Activated CD4-positive, CD25-positive, alpha-beta regulatory T cell treated with anti-CD3 and anti-CD28 coated beads, Interleukin-2, amount 50 U/mL, for 16 hours (primary cell): ENCODE results near the gene ARHGDIA.
A peak's percentile ranks its signal among the peaks of the same experiment; 100 is the strongest.

Source experiments
- DNase-seq: peaks from one replicate; pipeline ENCODE4 v3.0.0-alpha.2; 2020; ENCODE audit warnings: low read depth, low spot score

The ARHGDIA gene

DNA sequence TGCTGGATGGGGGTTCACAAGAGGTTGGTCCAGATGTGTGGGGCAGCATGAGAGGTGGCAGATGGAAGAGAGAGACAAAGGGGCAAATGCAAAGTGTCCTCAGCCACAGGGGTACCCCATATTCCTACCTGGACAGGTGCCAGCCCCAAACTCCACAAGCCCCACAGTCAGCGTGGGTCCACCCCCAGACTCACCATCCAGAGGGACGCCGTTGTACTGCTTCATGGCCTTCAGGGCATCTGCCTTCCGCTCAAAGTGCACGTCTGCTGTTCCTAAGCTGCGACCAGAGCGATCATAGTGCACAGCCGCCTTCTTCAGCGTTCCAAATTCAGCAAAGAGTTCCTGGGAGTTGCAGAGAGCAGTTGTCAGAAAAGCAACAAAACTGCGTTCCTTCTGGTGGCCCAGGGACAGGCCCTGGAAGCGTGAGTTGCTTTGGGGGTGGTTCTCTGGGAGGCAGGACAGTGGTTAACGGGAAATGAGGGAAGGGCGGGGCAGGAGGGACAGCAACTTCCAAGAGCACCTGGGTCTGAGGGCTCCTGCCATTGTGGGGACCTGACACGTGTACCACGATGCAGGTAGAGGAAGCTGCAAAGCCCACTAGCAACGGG, 18.0 kb upstream of the ARHGDIA start:
- DNase-seq, result no peak

- no peak for DNase-seq
Measured at GRCh38 chr17:81888105-81888987, 17.2 kb upstream of the ARHGDIA start.

DNA sequence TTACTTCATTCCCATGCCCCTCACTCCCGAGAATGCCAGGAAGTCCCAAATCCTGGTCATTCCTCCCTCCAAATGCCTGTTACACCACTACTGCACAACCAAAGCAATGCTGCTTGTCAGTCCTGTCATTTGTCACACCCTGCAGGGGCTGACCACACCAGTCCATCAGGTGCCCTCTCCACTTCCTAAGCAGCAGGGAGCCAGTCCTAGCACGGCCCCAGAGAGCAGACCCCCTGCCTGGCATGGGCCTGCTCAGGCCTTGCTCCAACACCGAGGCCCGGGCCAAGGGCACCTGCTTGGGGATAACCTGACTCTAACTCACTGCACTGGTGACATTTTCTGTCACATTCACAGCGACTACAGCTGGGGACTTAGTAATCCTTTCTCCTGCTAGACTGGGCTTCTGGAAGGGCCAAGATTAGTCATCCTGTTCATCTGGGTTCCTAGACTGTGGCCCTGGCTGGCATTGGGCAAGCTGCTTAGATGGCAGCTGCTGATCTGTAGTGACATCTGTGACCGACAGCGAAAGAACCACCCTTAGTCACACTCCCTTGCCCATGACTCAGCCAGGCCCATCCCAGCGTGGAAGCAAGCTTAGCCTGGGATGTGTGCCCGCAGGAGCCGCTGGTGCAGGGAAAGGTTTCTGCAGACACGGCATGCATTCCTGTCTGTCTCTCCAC, 14.9 kb upstream of the ARHGDIA start:
- no peak for DNase-seq

GRCh38 chr17:81885454-81885853, 14.3 kb upstream of the ARHGDIA start:
- DNase-seq, result no peak

DNA sequence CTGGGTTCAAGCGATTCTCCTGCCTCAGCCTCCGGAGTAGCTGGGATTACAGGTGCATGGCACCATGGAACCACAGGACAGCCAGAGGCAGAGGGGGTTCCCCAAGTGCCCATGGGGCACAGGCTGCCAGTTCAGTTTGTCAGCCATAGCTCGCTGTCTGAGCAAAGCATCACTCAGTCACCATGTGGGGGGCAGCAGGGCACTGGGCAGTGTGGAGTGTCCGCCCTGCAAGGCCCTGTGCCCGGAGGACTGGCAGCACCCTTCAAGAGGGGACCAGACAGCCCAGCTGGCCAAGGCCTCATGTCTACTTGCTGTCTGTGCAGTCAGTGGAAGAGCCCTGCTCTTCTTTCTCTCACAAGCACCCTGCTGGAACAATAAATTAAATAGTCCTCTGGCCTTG, 13.8 kb upstream of the ARHGDIA start:
- no peak for DNase-seq

DNA sequence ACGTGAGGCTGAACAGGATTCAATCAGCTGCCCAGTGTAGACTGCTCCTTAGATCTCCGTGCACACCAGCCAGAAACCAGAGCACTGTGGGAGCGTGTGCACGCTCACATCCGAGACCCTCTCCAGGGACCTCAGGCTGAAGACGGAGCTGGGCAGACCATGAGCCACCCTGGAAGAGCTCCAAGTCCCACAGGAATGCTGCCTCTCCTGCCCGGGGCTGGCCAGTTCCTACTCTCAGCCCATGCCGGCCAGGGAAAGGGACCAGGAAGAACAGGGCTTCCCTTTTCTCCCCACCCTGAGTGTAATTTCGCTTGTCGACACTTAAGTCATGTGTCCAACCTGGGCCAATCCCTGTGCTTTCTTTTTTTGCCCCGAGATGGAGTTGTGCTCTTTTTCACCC, 13.4 kb upstream of the ARHGDIA start:
- DNase-seq, result no peak

GRCh38 chr17:81879121-81879520, 8.0 kb upstream of the ARHGDIA start:
- DNase-seq, result no peak

DNA sequence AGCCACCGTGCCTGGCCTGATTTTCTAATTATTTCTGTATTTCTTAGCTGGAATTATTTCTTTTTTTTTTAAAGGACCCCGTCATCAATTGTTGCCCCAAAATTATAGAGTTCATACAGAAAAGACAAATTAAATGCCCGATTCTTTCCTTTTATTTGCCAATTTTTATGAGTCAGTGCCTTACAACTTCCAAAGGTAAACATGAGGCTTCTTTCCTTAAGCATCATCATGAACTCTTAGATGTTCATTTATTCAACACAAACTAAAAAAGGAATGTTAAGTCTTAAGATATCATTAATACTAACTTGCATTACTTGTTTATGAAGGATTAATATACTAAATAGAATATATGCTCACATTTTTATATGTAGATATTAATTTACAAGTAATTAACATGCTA, 7.2 kb upstream of the ARHGDIA start:
- no peak for DNase-seq

DNA sequence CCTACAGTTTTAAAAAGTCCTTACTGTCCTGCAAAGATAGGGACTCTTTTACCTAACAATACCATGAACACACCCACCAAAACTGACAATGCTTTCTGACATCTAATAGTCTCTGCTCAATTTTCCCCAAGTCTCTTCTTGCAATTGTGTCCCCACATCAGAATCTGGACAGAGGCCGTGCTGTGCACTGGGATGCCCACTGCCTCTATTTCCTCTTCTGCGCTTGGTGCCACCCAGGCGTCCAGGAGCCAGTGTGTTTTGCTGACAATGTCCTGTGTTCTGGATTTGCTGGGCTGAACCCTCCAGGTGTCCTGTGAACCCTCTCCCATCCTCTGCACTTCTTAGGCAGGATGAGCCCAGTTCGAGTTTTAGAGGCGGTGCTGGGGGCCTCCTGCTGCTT, 6.4 kb upstream of the ARHGDIA start:
- no peak for DNase-seq

- peak; percentile 91 for DNase-seq
Measured at GRCh38 chr17:81871387-81872230, 472 bp upstream of the ARHGDIA start.

- DNase-seq, result no peak
Measured at GRCh38 chr17:81870131-81870980, 781 bp downstream of the ARHGDIA start.

DNA sequence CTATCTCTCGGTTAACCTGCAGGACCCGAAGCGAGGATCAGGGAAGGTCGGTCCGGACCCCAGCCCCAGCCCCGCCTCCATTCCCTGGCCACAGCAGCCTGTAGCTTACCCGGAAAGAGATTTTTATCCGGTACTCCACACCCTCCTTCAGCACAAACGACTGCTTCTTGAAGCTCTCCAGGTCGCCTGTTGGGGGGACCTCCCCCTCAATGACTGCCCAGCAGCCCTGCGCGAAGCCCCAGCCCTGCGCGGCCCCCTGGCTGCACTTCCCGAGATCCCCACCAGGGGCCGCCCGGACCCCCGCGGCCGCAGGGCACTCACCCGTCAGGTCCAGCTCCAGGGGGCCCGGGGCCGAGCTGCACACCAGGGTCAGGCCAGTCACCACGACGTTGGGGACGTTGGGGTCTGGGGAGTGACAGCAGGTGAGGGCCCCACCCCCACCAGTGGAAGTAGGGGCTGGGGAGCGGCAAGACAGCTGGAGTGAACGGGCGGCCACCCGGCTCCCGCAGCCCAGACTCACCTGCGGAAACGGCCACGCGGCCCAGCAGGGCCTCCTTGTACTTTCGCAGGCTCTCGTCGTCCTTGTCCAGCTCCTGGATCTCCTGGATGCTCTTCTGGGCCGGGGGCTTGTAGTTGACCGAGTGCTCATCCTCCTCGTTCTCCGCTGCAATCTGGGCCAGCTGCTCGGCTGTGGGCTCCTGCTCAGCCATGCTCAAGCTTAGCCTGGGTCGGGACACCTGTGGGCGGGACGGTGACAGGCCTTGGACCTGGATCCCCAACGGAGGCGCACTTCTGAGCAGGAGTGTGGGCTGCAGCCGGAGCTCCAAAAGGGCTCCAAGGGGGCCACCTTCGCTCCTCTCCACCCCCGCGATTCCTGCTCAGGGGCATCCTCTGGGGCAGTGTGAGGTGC, 1.7 kb downstream of the ARHGDIA start:
- no peak for DNase-seq

DNA sequence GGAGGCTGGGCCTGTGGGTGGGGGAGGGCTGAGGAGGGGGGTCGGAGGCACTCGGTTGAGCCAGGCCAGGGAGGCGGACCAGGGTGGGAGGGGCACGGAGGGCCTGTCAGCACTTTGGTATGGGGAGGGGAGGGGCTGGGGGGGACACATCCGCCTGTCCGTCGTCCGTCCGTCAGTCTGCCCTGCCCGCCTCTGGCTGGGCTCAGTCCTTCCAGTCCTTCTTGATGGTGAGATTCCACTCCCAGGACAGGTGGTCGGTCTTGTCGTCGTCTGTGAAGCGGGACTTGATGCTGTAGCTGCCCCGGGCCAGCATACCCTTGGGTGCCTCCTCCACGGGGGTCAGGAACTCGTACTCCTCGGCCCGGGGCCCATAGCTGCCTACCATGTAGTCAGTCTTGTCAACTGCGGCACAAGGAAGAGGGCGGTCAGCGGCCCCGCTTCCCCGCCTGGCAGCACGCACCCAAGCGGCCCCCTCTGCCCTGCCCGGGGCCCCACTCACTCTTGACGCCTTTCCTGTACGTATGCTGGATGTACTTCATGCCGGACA, 2.4 kb downstream of the ARHGDIA start:
- no peak for DNase-seq

DNA sequence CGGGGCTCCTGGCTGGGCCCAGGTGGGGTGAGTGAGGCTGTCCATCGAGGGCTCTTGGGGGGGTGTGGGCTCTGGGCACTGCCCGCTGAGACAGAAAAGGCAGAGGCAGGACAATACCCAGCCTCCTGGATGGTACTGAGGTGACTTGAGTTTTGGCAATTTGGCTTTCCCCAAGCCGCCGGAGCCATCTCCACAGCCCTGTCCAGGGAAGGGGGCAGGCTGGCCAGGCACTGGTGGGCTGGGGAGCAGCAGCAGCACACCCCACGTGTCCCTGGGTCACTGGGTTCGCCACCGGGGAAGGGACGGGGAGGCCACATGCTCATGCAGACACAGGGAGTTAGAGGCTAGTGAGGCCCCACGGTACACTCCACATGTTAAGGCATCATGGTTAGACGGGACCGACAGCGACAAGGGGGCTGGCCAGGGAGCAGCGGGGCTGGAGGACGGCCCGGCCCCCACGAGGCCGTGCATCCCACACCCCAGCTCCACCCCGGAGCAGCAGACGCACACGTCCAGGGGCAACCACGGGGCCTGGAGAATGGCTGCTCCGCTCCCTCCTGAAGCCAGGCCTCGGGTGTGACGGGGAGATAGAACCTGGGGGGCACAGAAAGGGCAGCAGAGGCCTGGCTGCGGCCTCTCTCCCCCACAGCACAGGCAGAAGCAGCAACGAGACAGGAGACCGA, 3.0 kb downstream of the ARHGDIA start:
- no peak for DNase-seq

- no peak for DNase-seq
Measured at GRCh38 chr17:81867170-81867990, 3.8 kb downstream of the ARHGDIA start.

DNA sequence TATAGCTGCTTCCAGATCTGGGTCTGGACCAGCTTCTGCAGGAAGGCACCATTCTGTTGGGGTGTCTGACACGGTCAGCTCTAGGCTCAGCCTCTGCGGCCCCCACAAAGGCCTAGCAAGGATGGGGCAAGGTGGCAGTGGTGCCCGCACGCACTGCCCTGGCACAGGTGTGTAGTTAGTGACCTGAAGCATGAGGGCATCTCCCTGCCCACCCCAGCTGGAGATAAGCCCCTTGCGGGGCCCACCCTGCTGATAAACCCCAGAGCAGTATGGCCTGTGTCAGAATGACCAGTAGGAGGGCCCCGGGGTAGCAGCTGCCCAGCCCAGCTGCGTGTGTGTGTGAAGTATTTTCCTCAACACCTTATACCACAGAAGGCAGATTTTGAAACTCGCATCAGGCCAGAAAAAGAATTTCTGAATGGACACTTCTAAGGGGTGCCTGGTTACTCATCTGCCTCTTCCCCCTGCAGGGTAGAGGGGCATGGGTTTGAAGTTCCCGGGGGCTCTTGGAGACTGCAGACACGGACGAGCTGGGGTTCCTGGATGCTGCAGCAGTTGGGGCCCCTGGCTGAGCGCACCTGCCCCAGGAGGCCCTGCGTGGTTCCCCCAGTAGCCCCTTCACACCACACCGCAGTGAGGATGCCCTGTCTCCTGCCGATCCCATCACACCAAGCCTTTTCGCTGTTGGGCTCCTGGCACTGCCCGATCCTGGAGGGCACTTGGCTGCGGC, 4.5 kb downstream of the ARHGDIA start:
- DNase-seq, result no peak

DNA sequence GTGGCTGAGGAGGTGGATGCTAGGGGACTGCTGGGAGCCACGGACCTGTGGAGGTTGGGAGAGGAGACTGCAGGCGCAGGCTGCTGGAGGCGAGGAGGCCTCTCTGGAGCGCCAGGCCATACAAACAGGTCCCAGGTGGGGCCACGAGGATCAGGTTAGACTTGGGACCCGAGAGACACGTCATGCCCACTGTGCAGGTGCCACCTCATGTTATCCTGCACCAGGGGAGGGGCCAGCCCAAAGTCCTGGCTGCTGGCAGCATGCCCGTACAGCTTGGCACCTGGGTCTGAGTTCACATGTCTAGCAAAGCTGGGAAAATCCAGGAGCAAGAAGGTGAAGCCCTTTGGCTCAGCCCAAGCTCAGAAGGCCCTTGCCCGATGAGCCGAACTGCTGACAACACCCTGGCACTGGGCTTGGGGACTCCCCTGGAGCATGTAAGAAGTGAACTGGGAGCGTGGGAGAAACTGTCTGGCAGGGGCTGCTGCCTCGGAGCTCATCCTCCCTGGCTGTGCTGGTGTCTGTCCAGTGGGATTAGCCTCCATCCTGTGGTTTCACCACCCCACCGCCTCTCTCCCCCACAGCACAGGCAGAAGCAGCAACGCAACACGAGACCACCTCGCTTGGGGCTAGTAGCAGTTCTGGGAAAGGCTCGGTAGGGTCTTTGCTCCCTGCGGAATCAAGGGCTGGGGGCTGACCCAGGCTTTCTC, 5.3 kb downstream of the ARHGDIA start:
- DNase-seq, result no peak
